Fibroblast of villous mesenchyme (primary cell): ENCODE results near the gene CHPT1. TPM values are rescaled to one million over a fixed set of nuclear protein-coding genes. Genes with fewer than 3 reads are reported as not detected.
"Not testable (repeated sequence)": the region's sequence is repeated elsewhere in the genome, so short reads cannot be mapped to it uniquely, and the experiment has no call there.

Experiments used
- DNase-seq: peaks from one replicate; pipeline ENCODE4 v3.0.0-alpha.2; 2010; ENCODE audit warnings: low read depth
- H3K4me3 ChIP-seq: 2 replicates; pipeline ENCODE4 v1.5.1; 2011; ENCODE audit warnings: low read depth, mild to moderate bottlenecking, low read length
- CTCF ChIP-seq: IDR thresholded peaks from 2 replicates; pipeline ENCODE4 v1.5.1; 2012; ENCODE audit warnings: low read depth, mild to moderate bottlenecking, low read length; ENCODE audit not compliant: insufficient read depth
- total RNA-seq: library from RNA; depleted of rRNA; stranded (reverse); fragments of >200 nt; gene quantifications from 2 replicates; pipeline ENCODE4 v1.2.3, GENCODE V29; 2012

The CHPT1 gene
- total RNA-seq, 1 donor = 35.4 TPM

GRCh38 chr12:101733166-101733565 is 35.7 kb downstream of the CHPT1 start:
- no peak overlapping the region for H3K4me3 ChIP-seq
- peak; percentile 61 for DNase-seq
- no peak for TF ChIP-seq CTCF

- not testable (repeated sequence) for DNase-seq
Measured at GRCh38 chr12:101734482-101734881, 37.0 kb downstream of the CHPT1 start.

GRCh38 chr12:101737476-101737875 is 40.0 kb downstream of the CHPT1 start:
- no peak for DNase-seq
- TF ChIP-seq CTCF = no peak

More at GRCh38 chr12:101734482-101734881, 37.0 kb downstream of the CHPT1 start:
- H3K4me3 ChIP-seq = not testable (repeated sequence)

GRCh38 chr12:101738920-101739665 is 41.7 kb downstream of the CHPT1 start, which contains the start of gene SYCP3:
SYCP3 (minus strand) TSS chr12:101739462; CDS start chr12:101737935, 1,527 bp downstream.
- H3K4me3 ChIP-seq = no peak within 1 kb of the TSS
- DNase-seq = no peak
- TF ChIP-seq CTCF = no peak

More at GRCh38 chr12:101737476-101737875, 40.0 kb downstream of the CHPT1 start:
- no peak overlapping the region for H3K4me3 ChIP-seq

GRCh38 chr12:101740566-101740965 is 43.1 kb downstream of the CHPT1 start:
- no peak for DNase-seq
- no peak overlapping the region for H3K4me3 ChIP-seq
- TF ChIP-seq CTCF = no peak

GRCh38 chr12:101740980-101741379 is 43.5 kb downstream of the CHPT1 start:
- H3K4me3 ChIP-seq = no peak overlapping the region
- TF ChIP-seq CTCF = no peak
- no peak for DNase-seq

- no peak for TF ChIP-seq CTCF
- H3K4me3 ChIP-seq = no peak overlapping the region
- DNase-seq = peak; percentile 45
Measured at GRCh38 chr12:101743242-101743641, 45.8 kb downstream of the CHPT1 start.
